HEK293 (cell line): Measurements from ENCODE around the gene STAMBPL1.

ENCODE experiments used
- CTCF ChIP-seq: fragments of 450-650 bp; formaldehyde crosslinking; IDR thresholded peaks from 2 replicates; pipeline ENCODE4 v1.5.1; 2016; ENCODE audit warnings: missing biosample characterization, missing genetic modification characterization
- YY1 ChIP-seq: fragments of 450-650 bp; formaldehyde crosslinking; IDR thresholded peaks from 2 replicates; pipeline ENCODE4 v1.5.1; 2018; ENCODE audit warnings: missing biosample characterization, missing genetic modification characterization
- ZNF239 ChIP-seq: fragments of 450-650 bp; formaldehyde crosslinking; IDR thresholded peaks from 2 replicates; pipeline ENCODE4 v1.5.1; 2016; ENCODE audit warnings: missing biosample characterization, missing genetic modification characterization
- ZNF639 ChIP-seq: fragments of 450-650 bp; formaldehyde crosslinking; IDR thresholded peaks from 2 replicates; pipeline ENCODE4 v1.5.1; 2016; ENCODE audit warnings: missing biosample characterization, missing genetic modification characterization
- ZNF670 ChIP-seq: fragments of 450-650 bp; formaldehyde crosslinking; IDR thresholded peaks from 2 replicates; pipeline ENCODE4 v1.5.1; 2016; ENCODE audit warnings: missing biosample characterization, missing genetic modification characterization, low read depth
- TF ChIP-seq, protein P1 (sequence below): fragments of 450-650 bp; formaldehyde crosslinking; optimal IDR thresholded peaks from 2 replicates; pipeline ENCODE3; 2016; ENCODE audit warnings: missing biosample characterization, mild to moderate bottlenecking, missing genetic modification characterization

GRCh38 chr10:88835910-88836221 lies 44.2 kb upstream of the STAMBPL1 start:
- TF ChIP-seq CTCF (tag by site-specific recombination) (no peak), ZNF239 (tag by site-specific recombination) (no peak), YY1 (tag by site-specific recombination) (no peak), ZNF670 (tag by site-specific recombination) (no peak), ZNF639 (tag by site-specific recombination) (no peak)
- TF ChIP-seq, protein P1, sequence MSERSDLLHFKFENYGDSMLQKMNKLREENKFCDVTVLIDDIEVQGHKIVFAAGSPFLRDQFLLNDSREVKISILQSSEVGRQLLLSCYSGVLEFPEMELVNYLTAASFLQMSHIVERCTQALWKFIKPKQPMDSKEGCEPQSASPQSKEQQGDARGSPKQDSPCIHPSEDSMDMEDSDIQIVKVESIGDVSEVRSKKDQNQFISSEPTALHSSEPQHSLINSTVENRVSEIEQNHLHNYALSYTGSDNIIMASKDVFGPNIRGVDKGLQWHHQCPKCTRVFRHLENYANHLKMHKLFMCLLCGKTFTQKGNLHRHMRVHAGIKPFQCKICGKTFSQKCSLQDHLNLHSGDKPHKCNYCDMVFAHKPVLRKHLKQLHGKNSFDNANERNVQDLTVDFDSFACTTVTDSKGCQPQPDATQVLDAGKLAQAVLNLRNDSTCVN, result no peak
